ENCODE results near the gene PABPN1L.
"Not testable (repeated sequence)": the region's sequence is repeated elsewhere in the genome, so short reads cannot be mapped to it uniquely, and the experiment has no call there.

Gene PABPN1L

GRCh38 chr16:88830783-88831182 lies 35.7 kb downstream of the PABPN1L start:
- DNase-seq (ENCODE audit: low read depth in 2 of 2) = no peak

- no peak for DNase-seq (ENCODE audit: low read depth in 2 of 2)
These were observed 36.2 kb downstream of the PABPN1L start for GRCh38 chr16:88830258-88830657.

GRCh38 chr16:88828711-88829110 lies 37.7 kb downstream of the PABPN1L start:
- no peak for DNase-seq (ENCODE audit: low read depth in 2 of 2)

DNA sequence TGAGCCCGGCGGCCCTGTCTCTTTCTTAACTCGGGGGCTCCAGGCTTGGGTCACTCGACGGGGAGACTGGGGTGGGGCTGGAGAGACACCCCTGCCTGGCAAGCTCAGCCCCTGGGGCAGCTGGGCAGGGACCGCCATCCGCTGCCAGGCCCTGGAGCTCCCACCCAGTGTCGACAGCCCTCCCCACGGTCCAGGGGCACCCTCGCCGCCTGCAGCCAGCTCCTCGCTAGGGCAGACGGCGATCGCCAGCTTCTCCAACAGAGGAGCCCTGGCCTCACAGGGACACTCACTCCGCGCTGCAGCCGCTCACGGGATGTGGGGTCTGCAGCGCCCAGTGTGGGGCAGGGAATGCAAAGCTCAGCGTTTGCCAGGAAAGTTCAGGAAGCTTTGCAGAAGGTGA lies 38.7 kb downstream of the PABPN1L start:
- no peak for DNase-seq (ENCODE audit: low read depth in 2 of 2)

DNA sequence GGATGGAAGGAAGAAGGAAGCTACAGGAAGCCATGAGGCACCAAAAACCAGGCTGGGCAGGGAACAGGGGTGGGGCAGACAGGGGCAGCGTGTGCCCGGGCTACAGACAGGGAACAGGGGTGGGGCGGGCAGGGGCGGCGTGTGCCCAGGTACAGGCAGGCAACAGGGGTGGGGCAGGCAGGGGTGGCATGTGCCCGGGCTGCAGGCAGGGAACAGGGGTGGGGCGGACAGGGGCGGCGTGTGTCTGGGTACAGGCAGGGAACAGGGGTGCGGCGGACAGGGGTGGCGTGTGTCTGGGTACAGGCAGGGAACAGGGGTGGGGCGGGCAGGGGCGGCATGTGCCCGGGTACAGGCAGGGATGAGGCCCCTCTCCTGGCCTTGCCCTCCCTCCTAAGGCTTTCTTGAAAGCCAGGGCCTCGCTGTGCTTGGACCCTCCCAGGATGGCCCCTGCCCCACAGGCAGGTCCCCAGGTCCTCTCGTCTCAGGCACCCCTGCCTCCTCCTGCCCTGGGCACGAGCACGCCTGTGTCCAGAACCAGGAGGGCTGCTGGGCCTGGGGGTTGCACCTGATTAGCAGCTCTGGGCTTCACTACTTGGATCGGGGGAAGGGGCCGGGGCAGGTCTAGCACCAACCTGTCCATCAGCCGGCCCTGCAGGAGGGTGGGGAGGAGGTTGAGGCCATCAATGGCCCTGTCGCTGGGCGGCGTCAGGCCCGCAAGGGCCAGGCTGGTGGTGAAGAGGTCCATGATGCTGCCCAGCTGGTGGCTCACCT lies 40.2 kb downstream of the PABPN1L start:
- DNase-seq (ENCODE audit: low read depth in 2 of 2) = no peak

- DNase-seq (ENCODE audit: low read depth in 2 of 2) = no peak
These were observed 41.3 kb downstream of the PABPN1L start for GRCh38 chr16:88825146-88825545.

GRCh38 chr16:88824256-88825077 lies 42.0 kb downstream of the PABPN1L start:
- no peak for DNase-seq (ENCODE audit: low read depth in 2 of 2)

GRCh38 chr16:88823646-88824045 lies 42.8 kb downstream of the PABPN1L start:
- DNase-seq (ENCODE audit: low read depth in 2 of 2) = not testable (repeated sequence)

DNA sequence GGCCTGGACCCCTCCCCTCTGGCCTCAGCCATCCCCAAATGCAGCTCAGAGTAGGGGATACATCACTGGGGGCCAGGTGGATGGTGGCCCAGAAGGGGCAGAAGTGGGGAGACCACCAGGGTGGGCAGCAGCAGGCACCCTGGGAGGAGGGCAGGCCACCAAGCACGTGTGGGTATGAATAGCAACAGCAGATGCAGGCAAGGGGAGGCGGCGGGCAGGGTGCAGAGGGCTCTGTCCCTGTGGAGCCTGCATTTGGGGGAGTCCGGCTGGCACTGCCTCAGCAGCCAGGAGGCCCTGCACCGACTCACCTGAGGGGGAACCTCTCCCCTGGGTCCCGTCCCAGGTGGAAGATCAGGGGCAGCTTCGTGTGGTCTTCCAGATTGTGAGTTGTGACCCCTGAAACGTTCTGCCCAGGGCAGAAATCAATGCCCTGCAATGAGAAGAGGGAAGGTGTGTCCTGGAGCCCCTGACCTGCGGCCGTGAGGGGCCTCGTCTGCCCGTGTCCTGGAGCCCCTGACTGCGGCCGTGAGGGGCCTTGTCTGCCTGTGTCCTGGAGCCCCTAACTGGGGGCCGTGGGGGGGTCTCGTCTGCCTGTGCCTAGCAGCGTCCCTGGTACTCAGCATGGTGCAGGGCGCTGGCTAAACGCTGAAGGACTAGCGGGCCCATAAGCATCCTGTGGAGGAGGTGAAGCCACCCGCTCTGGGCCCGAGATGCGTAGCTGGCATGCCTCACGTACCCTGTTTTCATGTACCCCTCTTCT lies 44.0 kb downstream of the PABPN1L start:
- DNase-seq (ENCODE audit: low read depth in 2 of 2) = no peak

GRCh38 chr16:88821168-88821850 lies 45.2 kb downstream of the PABPN1L start:
- DNase-seq (ENCODE audit: low read depth in 2 of 2) = no peak

GRCh38 chr16:88820385-88821025 lies 46.0 kb downstream of the PABPN1L start:
- DNase-seq (ENCODE audit: low read depth in 2 of 2) = no peak

GRCh38 chr16:88819126-88819525 lies 47.3 kb downstream of the PABPN1L start:
- DNase-seq (ENCODE audit: low read depth in 2 of 2) = no peak

DNA sequence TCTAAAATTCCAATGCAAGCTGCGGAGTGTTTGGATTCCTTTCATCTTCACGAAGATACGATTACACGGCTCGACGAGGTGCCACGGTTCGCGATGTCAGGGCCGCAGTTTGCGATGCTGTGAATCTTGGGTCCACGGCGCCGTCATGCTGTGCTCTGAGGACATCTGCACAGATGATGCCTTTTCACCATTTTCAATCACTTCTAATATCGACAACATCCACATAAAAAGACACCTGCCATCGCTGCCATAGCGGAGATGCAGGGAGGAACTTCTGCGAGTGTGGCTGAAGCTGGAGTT lies 47.9 kb downstream of the PABPN1L start:
- no peak for DNase-seq (ENCODE audit: low read depth in 2 of 2)

DNA sequence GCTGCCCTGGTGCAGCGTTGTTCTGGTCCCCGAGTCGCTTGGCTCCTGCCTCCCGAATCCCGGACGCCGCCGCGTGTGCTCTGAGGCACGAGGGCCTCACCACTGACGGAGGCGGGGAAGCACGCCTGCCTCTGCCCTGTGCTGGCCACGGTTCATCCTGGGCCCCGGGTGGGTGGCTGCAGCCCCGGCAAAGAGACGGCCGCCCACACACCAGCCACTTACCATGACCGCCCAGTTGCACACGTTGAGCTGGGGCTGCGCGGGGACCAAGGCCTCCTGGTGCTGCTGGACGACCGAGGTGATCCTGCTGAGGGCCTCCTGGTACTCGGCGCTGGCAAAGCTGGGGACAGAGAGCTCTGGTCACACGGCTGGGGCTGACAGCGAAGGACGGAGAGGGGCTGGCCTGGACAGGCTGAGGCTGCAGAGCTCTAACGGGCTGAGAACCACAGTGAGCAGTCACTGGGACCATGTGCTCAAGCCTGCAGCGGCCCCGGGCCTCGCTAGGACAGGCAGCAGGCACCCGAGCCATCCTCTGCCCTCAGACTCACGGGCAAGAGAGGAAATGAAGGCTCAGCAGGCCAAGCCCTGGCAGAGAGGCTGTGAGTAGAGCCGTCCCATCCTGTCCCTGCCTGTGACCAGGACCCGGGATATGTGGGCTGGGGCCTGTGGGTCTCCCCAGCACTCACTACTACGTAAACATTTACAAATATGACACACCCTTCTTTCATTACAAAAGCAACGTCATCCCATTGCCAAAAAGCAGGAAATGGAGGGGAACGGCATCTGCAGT lies 48.5 kb downstream of the PABPN1L start:
- DNase-seq (ENCODE audit: low read depth in 2 of 2) = no peak

GRCh38 chr16:88816736-88817535 lies 49.5 kb downstream of the PABPN1L start:
- DNase-seq (ENCODE audit: low read depth in 2 of 2) = no peak

- DNase-seq (ENCODE audit: low read depth in 2 of 2) = no peak
These were observed 50.4 kb downstream of the PABPN1L start for GRCh38 chr16:88815901-88816589.

DNA sequence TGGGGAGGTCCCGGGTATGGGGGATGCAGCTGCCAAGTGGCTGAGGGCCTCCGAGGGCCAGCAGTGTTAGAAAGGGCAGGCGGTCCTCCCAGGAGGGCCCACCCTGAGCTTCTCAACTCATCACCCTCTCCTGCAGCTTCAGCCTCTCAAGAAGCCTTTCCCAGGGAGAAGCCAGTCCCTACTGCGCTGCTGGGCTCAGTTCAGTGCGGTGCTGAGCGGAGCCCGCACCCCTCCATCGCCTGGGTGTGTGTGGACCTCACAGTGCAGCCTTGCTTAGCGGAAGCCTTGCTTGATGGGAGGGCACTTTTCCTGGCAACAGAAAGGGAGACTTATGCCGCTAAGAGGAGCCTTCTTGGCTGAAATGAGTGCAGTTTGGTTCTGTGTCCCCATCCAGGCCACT lies 51.2 kb downstream of the PABPN1L start:
- DNase-seq (ENCODE audit: low read depth in 2 of 2) = no peak

DNA sequence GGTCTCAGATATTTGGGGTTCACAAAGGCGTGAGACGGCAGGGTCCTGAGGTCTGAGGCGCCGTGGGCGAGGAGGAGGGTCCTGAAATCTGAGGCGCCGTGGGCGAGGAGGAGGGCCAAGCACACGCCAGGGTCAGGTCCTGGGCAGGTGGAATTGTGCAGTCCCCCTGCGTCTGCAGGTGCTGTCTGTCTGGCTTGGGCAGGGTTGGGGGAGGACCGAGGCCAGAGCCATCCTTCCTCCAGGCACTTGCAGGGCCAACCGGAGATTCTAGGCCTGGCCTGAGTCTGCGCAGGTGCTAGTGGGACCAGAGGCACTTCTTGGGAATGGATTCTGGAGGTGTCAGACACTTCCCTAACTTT lies 52.3 kb downstream of the PABPN1L start:
- no peak for DNase-seq (ENCODE audit: low read depth in 2 of 2)

All from activated CD4-positive, alpha-beta T cell treated with anti-CD3 and anti-CD28 coated beads for 24 hours (primary cell).